Measurements from ENCODE around the gene SEMA3G. TPM values are rescaled to one million over a fixed set of nuclear protein-coding genes. Genes with fewer than 3 reads are reported as not detected.

Gene SEMA3G
- total RNA-seq, 1 experiment from 2014 or later = 0.77 TPM

DNA sequence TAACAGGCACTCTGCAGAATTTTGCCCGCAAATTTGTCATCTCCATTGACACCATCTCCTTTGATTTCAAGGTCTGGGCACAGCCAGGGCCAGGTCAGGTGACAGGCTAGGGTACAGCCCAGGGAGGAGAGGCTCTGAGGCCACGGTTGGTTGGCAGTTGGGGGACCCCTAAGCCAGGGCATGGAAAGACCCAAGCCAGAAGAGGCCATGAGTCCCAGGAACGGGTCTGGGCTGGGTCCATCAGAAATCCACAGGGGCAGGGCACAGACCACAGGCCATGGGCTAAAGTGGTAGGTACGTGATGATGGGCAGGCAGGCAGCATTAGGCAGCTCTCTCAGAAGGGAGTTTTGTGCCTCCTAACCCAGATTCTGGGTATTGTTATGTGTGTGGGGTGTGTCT lies 45.8 kb downstream of the SEMA3G start:
- Histone ChIP-seq H3K4me1 (ENCODE audit: insufficient read depth, low read length) (no peaks in the 10 kb centered on the region), H3F3A (ENCODE audit: low read length, unreplicated experiment) (no peaks in the 10 kb centered on the region), H3K36me3 (ENCODE audit: low read depth, low read length) (peaks cover 28% of the 10 kb centered on the region; the same call in 1 of the 2 replicates), H2AFZ (ENCODE audit: low read length) (no peak overlapping the region), H3K27me3 (ENCODE audit: low read length) (no peaks in the 10 kb centered on the region), H3K79me2 (ENCODE audit: low read length) (no peaks in the 10 kb centered on the region), H3K9ac (ENCODE audit: low read length) (no peak overlapping the region), H4K20me1 (ENCODE audit: low read length) (no peaks in the 10 kb centered on the region), H3K27ac (ENCODE audit: low read length) (no peak overlapping the region), H3K9me2 (replicated peaks; ENCODE audit: low read length) (no peaks in the 10 kb centered on the region), H3K4me3 (ENCODE audit: low read length) (no peak overlapping the region), H3K4me2 (ENCODE audit: low read length) (no peak overlapping the region), H3K9me3 (ENCODE audit: low read length) (no peaks in the 10 kb centered on the region)
- ATAC-seq (no peak; the same call in 1 of the 2 replicates), DNase-seq (no peak)
- no TSS peak for BruUV-seq (replicated peaks)
- TF ChIP-seq EZH2 (IDR thresholded peaks at IDR 0.05; ENCODE audit: low read length, unreplicated experiment) = no peak
- TF ChIP-seq EZH2phosphoT487 (IDR thresholded peaks at IDR 0.05; ENCODE audit: borderline replicate concordance, low read length) = no peak
- no peak for TF ChIP-seq CTCF (conservative IDR thresholded peaks at IDR 0.05; ENCODE audit: low read depth, low read length)
- CTCF ChIA-PET = no interaction called here
- intact Hi-C loops (cut with micrococcal nuclease) = no loop called here
- POLR2A ChIA-PET (ENCODE audit: unreplicated experiment) = no interaction called here

- Histone ChIP-seq H4K20me1 (ENCODE audit: low read length) (no peaks in the 10 kb centered on the region), H3K4me2 (ENCODE audit: low read length) (no peak overlapping the region), H3K79me2 (ENCODE audit: low read length) (no peaks in the 10 kb centered on the region), H3K9me3 (ENCODE audit: low read length) (no peaks in the 10 kb centered on the region), H3K9me2 (replicated peaks; ENCODE audit: low read length) (no peaks in the 10 kb centered on the region), H3K27ac (ENCODE audit: low read length) (no peak overlapping the region), H3K9ac (ENCODE audit: low read length) (no peak overlapping the region), H3F3A (ENCODE audit: low read length, unreplicated experiment) (no peaks in the 10 kb centered on the region), H3K4me1 (ENCODE audit: insufficient read depth, low read length) (no peaks in the 10 kb centered on the region), H3K36me3 (ENCODE audit: low read depth, low read length) (peaks cover 23% of the 10 kb centered on the region; the same call in 1 of the 2 replicates), H3K4me3 (ENCODE audit: low read length) (no peak overlapping the region), H2AFZ (ENCODE audit: low read length) (no peak overlapping the region), H3K27me3 (ENCODE audit: low read length) (no peaks in the 10 kb centered on the region)
- TF ChIP-seq CTCF (conservative IDR thresholded peaks at IDR 0.05; ENCODE audit: low read depth, low read length) (no peak), EZH2 (IDR thresholded peaks at IDR 0.05; ENCODE audit: low read length, unreplicated experiment) (no peak), EZH2phosphoT487 (IDR thresholded peaks at IDR 0.05; ENCODE audit: borderline replicate concordance, low read length) (no peak)
- intact Hi-C loops (cut with micrococcal nuclease) = no loop called here
- BruUV-seq (replicated peaks) = TSS peak; percentile 5
- ChIA-PET POLR2A (ENCODE audit: unreplicated experiment) (no interaction called here), CTCF (no interaction called here)
- DNase-seq (no peak), ATAC-seq (no peak)
These were observed 46.2 kb downstream of the SEMA3G start for GRCh38 chr3:52398670-52399081.

DNA sequence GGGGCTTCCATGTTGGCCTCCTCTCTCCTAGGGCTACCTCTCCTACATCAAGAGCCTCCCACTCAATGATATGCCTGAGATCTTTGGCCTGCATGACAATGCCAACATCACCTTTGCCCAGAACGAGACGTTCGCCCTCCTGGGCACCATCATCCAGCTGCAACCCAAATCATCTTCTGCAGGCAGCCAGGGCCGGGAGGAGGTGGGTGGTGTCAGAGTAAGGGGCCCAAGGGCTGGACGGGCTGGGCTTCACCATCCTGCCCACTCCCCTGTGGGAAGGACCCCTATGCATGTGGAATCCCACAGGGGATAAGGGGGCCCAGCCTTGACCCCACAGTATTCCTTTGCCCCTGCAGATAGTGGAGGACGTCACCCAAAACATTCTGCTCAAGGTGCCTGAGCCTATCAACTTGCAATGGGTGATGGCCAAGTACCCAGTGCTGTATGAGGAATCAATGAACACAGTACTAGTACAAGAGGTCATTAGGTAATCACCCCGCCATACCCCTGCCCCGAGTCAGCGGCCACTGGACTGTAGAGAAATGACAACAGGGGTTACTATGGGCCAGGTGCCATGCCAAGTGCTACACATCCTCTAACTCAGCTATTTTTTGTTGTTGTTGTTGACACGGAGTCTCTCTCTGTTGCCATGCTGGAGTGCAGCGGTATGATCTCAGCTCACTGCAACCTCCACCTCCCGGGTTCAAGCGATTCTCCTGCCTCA lies 47.1 kb downstream of the SEMA3G start:
- H3K27ac ChIP-seq (ENCODE audit: low read length) = no peak overlapping the region
- H3K9ac ChIP-seq (ENCODE audit: low read length) = no peak overlapping the region
- BruUV-seq (replicated peaks) = no TSS peak
- DNase-seq (no peak), ATAC-seq (no peak)
- H3K4me3 ChIP-seq (ENCODE audit: low read length) = no peak overlapping the region
- intact Hi-C loops (cut with micrococcal nuclease) = no loop called here
- no peaks in the 10 kb centered on the region for H3F3A ChIP-seq (ENCODE audit: low read length, unreplicated experiment)
- no peaks in the 10 kb centered on the region for H3K27me3 ChIP-seq (ENCODE audit: low read length)
- no peaks in the 10 kb centered on the region for H3K9me2 ChIP-seq (replicated peaks; ENCODE audit: low read length)
- no peak overlapping the region for H2AFZ ChIP-seq (ENCODE audit: low read length)
- CTCF ChIA-PET = no interaction called here
- H3K4me1 ChIP-seq (ENCODE audit: insufficient read depth, low read length) = no peaks in the 10 kb centered on the region
- POLR2A ChIA-PET (ENCODE audit: unreplicated experiment) = no interaction called here
- TF ChIP-seq CTCF (conservative IDR thresholded peaks at IDR 0.05; ENCODE audit: low read depth, low read length) = no peak
- TF ChIP-seq EZH2 (IDR thresholded peaks at IDR 0.05; ENCODE audit: low read length, unreplicated experiment) = no peak
- no peak for TF ChIP-seq EZH2phosphoT487 (IDR thresholded peaks at IDR 0.05; ENCODE audit: borderline replicate concordance, low read length)
- no peaks in the 10 kb centered on the region for H4K20me1 ChIP-seq (ENCODE audit: low read length)
- H3K36me3 ChIP-seq (ENCODE audit: low read depth, low read length) = peaks cover 16% of the 10 kb centered on the region; the same call in 1 of the 2 replicates
- H3K9me3 ChIP-seq (ENCODE audit: low read length) = no peaks in the 10 kb centered on the region
- H3K4me2 ChIP-seq (ENCODE audit: low read length) = no peak overlapping the region
- H3K79me2 ChIP-seq (ENCODE audit: low read length) = no peaks in the 10 kb centered on the region
